ENCODE measurements around the gene SYNM.

DNA sequence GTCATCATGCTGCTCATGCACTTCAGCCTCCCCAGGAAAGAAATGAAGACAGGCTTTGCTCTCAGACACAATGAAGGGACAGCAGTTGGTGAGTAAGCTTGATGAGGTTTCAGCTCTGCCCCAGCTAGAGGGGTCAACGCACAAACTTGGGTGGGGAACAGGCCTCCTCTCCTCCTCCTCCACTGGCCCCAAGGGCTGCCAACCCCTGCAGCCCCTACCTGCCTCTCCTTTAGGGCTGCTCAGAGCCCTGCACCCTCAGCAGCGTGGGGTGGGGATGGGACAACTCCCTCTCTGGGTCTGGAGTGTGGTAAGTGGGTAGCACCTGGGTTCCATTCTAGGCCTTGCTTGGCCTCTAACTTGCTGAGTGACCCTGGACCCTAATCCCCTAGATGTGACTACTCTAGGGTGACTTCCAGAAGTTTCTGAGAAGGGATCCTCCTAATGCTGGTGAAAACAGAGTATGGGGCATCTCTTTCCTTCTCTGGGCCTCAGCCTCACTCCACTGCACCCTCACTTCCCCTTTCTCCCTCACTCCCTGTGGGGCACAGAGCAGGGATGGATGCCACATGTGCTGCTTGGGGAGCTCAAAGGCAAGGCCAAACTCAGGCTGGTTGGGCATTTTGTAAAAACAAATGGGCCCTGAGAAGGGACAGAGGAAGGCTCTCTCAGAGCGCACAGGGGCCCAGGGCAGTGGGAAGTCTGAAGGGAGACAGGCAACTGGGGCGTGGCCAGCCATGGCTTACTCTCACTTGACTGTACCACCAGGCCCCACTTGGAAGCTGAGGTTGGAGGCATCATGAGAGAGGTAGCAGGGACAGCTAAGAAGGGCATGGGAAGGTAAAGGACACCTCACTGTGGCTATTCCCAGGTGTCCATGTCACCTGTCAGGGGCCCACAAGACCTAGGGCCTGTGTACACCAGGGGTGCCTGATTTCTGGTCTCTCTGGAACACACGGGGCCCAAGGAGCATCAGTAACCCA lies 64.0 kb downstream of the SYNM start:
- TF ChIP-seq, protein P1, sequence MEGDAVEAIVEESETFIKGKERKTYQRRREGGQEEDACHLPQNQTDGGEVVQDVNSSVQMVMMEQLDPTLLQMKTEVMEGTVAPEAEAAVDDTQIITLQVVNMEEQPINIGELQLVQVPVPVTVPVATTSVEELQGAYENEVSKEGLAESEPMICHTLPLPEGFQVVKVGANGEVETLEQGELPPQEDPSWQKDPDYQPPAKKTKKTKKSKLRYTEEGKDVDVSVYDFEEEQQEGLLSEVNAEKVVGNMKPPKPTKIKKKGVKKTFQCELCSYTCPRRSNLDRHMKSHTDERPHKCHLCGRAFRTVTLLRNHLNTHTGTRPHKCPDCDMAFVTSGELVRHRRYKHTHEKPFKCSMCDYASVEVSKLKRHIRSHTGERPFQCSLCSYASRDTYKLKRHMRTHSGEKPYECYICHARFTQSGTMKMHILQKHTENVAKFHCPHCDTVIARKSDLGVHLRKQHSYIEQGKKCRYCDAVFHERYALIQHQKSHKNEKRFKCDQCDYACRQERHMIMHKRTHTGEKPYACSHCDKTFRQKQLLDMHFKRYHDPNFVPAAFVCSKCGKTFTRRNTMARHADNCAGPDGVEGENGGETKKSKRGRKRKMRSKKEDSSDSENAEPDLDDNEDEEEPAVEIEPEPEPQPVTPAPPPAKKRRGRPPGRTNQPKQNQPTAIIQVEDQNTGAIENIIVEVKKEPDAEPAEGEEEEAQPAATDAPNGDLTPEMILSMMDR (IDR thresholded peaks at IDR 0.05): no peak
- TF ChIP-seq EP300 (IDR thresholded peaks at IDR 0.05; ENCODE audit: low read depth) (no peak), POLR2A (IDR thresholded peaks at IDR 0.05) (no peak), POLR2AphosphoS5 (IDR thresholded peaks at IDR 0.05) (no peak)
